Tibial nerve (tissue), 4 donors: Measurements from ENCODE around the gene RUVBL1.

ENCODE experiments used
- EP300 ChIP-seq, 2 donors: sonication (generic); formaldehyde crosslinking; IDR thresholded peaks; one replicate each; pipeline ENCODE4 v1.6.1; 2017; ENCODE audit warnings: antibody characterized with exemption in 2 of 2, mild to moderate bottlenecking in 1 of 2
- POLR2A ChIP-seq, 2 donors: fragments of 450-650 bp; IDR thresholded peaks; one replicate each; pipeline ENCODE4 v1.6.1; 2017; ENCODE audit warnings: antibody characterized with exemption in 2 of 2, mild to moderate bottlenecking in 2 of 2, moderate library complexity in 2 of 2
- TF ChIP-seq, protein P1 (sequence below), 5 experiments: fragments of 200-600 bp in 3 of 5; fragments of 450-650 bp in 2 of 5; sonication (generic) in 3 of 5; IDR thresholded peaks; one replicate each; pipeline ENCODE4 v1.5.1; 2016 to 2019; ENCODE audit warnings: antibody characterized with exemption in 5 of 5, mild to moderate bottlenecking in 3 of 5, moderate library complexity in 2 of 5

DNA sequence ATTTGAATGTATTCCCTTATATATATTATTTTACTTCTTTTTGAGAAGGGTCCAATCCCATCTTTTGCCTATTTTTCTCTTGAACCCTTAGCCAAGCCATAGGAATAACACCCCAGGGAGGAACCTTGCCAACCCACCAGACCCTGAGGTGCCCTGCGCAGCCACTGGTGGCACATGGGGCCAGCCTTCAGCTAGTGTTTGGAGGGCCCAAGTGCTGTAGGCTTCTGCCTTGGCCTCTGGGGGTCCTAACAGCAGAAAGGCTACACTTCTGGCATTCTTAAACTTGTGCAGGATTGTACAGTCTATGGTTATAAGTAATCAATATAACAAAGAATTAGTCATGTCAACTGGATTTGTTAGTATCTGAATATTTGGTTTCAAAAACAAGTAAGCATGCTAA lies 34.5 kb downstream of the RUVBL1 start:
- TF ChIP-seq, protein P1, sequence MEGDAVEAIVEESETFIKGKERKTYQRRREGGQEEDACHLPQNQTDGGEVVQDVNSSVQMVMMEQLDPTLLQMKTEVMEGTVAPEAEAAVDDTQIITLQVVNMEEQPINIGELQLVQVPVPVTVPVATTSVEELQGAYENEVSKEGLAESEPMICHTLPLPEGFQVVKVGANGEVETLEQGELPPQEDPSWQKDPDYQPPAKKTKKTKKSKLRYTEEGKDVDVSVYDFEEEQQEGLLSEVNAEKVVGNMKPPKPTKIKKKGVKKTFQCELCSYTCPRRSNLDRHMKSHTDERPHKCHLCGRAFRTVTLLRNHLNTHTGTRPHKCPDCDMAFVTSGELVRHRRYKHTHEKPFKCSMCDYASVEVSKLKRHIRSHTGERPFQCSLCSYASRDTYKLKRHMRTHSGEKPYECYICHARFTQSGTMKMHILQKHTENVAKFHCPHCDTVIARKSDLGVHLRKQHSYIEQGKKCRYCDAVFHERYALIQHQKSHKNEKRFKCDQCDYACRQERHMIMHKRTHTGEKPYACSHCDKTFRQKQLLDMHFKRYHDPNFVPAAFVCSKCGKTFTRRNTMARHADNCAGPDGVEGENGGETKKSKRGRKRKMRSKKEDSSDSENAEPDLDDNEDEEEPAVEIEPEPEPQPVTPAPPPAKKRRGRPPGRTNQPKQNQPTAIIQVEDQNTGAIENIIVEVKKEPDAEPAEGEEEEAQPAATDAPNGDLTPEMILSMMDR (IDR thresholded peaks at IDR 0.05) = no peak
- TF ChIP-seq POLR2A (IDR thresholded peaks at IDR 0.05) = no peak
- TF ChIP-seq EP300 (IDR thresholded peaks at IDR 0.05) = no peak
